Stimulated activated CD4-positive, alpha-beta T cell treated with anti-CD3 and anti-CD28 coated beads, TNF-alpha, amount 100 ng/mL, for 48 hours (primary cell): ENCODE data around the gene ADAMTS8.

Experiments used
- DNase-seq, 3 donors: peaks; one replicate each; pipeline ENCODE4 v3.0.0-alpha.2; 2020; ENCODE audit warnings: low read depth in 3 of 3

ADAMTS8 gene

GRCh38 chr11:130420478-130421198 is 7.8 kb downstream of the ADAMTS8 start:
- DNase-seq, result no peak

GRCh38 chr11:130418756-130419155 is 9.7 kb downstream of the ADAMTS8 start:
- no peak for DNase-seq

- DNase-seq, result no peak
These were observed 10.2 kb downstream of the ADAMTS8 start for GRCh38 chr11:130418210-130418609.

- no peak for DNase-seq
These were observed 11.5 kb downstream of the ADAMTS8 start for GRCh38 chr11:130416906-130417305.

GRCh38 chr11:130416530-130416882 is 11.9 kb downstream of the ADAMTS8 start:
- no peak for DNase-seq

GRCh38 chr11:130415731-130416529 is 12.5 kb downstream of the ADAMTS8 start:
- no peak for DNase-seq

- DNase-seq, result no peak
These were observed 14.0 kb downstream of the ADAMTS8 start for GRCh38 chr11:130414107-130415080.

GRCh38 chr11:130413405-130414106 is 14.9 kb downstream of the ADAMTS8 start:
- DNase-seq, result no peak

- DNase-seq, result no peak
These were observed 17.2 kb downstream of the ADAMTS8 start for GRCh38 chr11:130411223-130411622.

- no peak for DNase-seq
These were observed 18.6 kb downstream of the ADAMTS8 start for GRCh38 chr11:130409594-130410388.

- DNase-seq, result no peak
These were observed 19.5 kb downstream of the ADAMTS8 start for GRCh38 chr11:130408901-130409300.

GRCh38 chr11:130408401-130408890 is 20.0 kb downstream of the ADAMTS8 start:
- no peak for DNase-seq

GRCh38 chr11:130407978-130408377 is 20.4 kb downstream of the ADAMTS8 start:
- no peak for DNase-seq

GRCh38 chr11:130405428-130405827 is 23.0 kb downstream of the ADAMTS8 start:
- DNase-seq, result no peak

- DNase-seq, result no peak
These were observed 23.7 kb downstream of the ADAMTS8 start for GRCh38 chr11:130404727-130405126.

GRCh38 chr11:130403967-130404366 is 24.4 kb downstream of the ADAMTS8 start:
- no peak for DNase-seq

GRCh38 chr11:130403271-130403804 is 25.1 kb downstream of the ADAMTS8 start:
- DNase-seq, result no peak

GRCh38 chr11:130402570-130402969 is 25.8 kb downstream of the ADAMTS8 start:
- no peak for DNase-seq

- DNase-seq, result no peak
These were observed 27.5 kb downstream of the ADAMTS8 start for GRCh38 chr11:130400781-130401483.
